K562 (cell line): ENCODE results near the gene SERPINH1. TPM values are rescaled to one million over a fixed set of nuclear protein-coding genes. Genes with fewer than 3 reads are reported as not detected.

ENCODE experiments used
- ATAC-seq: fragments of 200-7000 bp; cut with Tn5 transposase; 3 replicates; pipeline ENCODE4 v1.9.1; 2020; ENCODE audit warnings: moderate library complexity
- BruUV-seq: library from RNA; stranded (reverse); fragments of 400-500 nt; replicated peaks from 2 replicates; lab custom pipeline; 2021; lab: Mats Ljungman, UMichigan
- CTCF ChIA-PET: fragments of 300-600 bp; formaldehyde crosslinking; extraction: SDS; loops from one replicate; lab custom pipeline; 2021; ENCODE audit warnings: low intra/inter-chr PET ratio; lab: Yijun Ruan, JAX
- POLR2A ChIA-PET: fragments of 300-600, 350-650 bp; sonication (Branson Sonifier 250); formaldehyde crosslinking; extraction: SDS; loops from one replicate; lab custom pipeline; 2021; ENCODE audit warnings: antibody characterized with exemption, inconsistent platforms; lab: Yijun Ruan, JAX
- DNase-seq, 4 experiments: peaks; one replicate each; pipeline versions ENCODE4 v3.0.0 to v3.0.0-alpha.2; 2011 to 2018; ENCODE audit warnings: low spot score in 3 of 4, mixed read lengths in 3 of 4; ENCODE audit errors: extremely low read depth in 1 of 4
- FAIRE-seq: peaks from 2 replicates; lab custom pipeline; 2011; peaks lifted over from hg19 to GRCh38; lab: Jason Lieb, UNC
- H2AFZ ChIP-seq: 2 replicates; pipeline ENCODE4 v1.6.0; 2011; ENCODE audit warnings: low read depth, low read length, control low read depth, inconsistent platforms
- H3K27ac ChIP-seq: fragments of 200-600 bp; 3 replicates; pipeline ENCODE4 v1.8.0; 2011; ENCODE audit warnings: low read depth, mild to moderate bottlenecking, control low read depth, inconsistent platforms, low read length, moderate library complexity, mixed read lengths; ENCODE audit errors: extremely low read depth
- H3K27me3 ChIP-seq, 2 experiments: fragments of 300-600 bp in 1 of 2; 2 replicates in 1 of 2; 3 replicates in 1 of 2; pipeline versions ENCODE4 v1.6.0 to v1.8.0; 2011; ENCODE audit warnings: inconsistent platforms in 2 of 2, low read length in 2 of 2, mild to moderate bottlenecking in 1 of 2, mixed read lengths in 1 of 2, moderate library complexity in 1 of 2; ENCODE audit not compliant: control insufficient read depth in 2 of 2, insufficient read depth in 2 of 2
- H3K36me3 ChIP-seq: fragments of 300-600 bp; 3 replicates; pipeline ENCODE4 v1.8.0; 2011; ENCODE audit warnings: mild to moderate bottlenecking, low read length, inconsistent platforms; ENCODE audit not compliant: control insufficient read depth, insufficient read depth
- H3K4me1 ChIP-seq, 2 experiments: fragments of 200-600 bp in 1 of 2; replicated peaks in 1 of 2; 2 replicates in 1 of 2; 3 replicates in 1 of 2; pipeline versions ENCODE4 v1.5.1 to v1.8.0; 2011; ENCODE audit warnings: inconsistent platforms in 2 of 2, low read length in 2 of 2, mild to moderate bottlenecking in 1 of 2, mixed read lengths in 1 of 2, moderate library complexity in 1 of 2; ENCODE audit not compliant: control insufficient read depth in 2 of 2, insufficient read depth in 2 of 2
- H3K4me2 ChIP-seq: 2 replicates; pipeline ENCODE4 v1.6.1; 2011; ENCODE audit warnings: low read length, control low read depth, inconsistent platforms, mixed read lengths; ENCODE audit not compliant: insufficient read depth
- H3K4me3 ChIP-seq: fragments of 200-600 bp; sonication (generic), shearing (Covaris generic); 2 replicates; pipeline ENCODE4 v1.5.1; 2016; ENCODE audit warnings: control low read depth, inconsistent platforms
- H3K79me2 ChIP-seq: fragments of 200-600 bp; 3 replicates; pipeline ENCODE4 v1.8.0; 2011; ENCODE audit warnings: low read length, inconsistent platforms; ENCODE audit not compliant: control insufficient read depth, insufficient read depth
- H3K9ac ChIP-seq, 2 experiments: 2 replicates each; pipeline versions ENCODE4 v1.6.0 to v1.6.1; 2011; ENCODE audit warnings: low read depth in 2 of 2, low read length in 2 of 2, control low read depth in 1 of 2, inconsistent platforms in 1 of 2, mild to moderate bottlenecking in 1 of 2, mixed read lengths in 1 of 2; ENCODE audit not compliant: insufficient read depth in 1 of 2
- H3K9me1 ChIP-seq: one replicate; pipeline ENCODE4 v1.6.0; 2011; ENCODE audit warnings: inconsistent platforms, mild to moderate bottlenecking, low read length, moderate library complexity; ENCODE audit not compliant: control insufficient read depth, insufficient read depth
- H3K9me3 ChIP-seq: replicated peaks from 2 replicates; pipeline ENCODE4 v1.5.1; 2011; ENCODE audit warnings: low read depth, low read length, inconsistent platforms; ENCODE audit not compliant: control insufficient read depth, insufficient read depth
- H4K20me1 ChIP-seq: replicated peaks from 2 replicates; pipeline ENCODE4 v1.6.1; 2011; ENCODE audit warnings: low read length, inconsistent platforms, mixed read lengths; ENCODE audit not compliant: control insufficient read depth, insufficient read depth
- CEBPB ChIP-seq: fragments of 450-650 bp; IDR thresholded peaks from 2 replicates; pipeline ENCODE4 v1.6.1; 2016; ENCODE audit warnings: missing genetic modification characterization, missing compliant biosample characterization
- CEBPG ChIP-seq, 3 experiments: fragments of 200-800 bp in 1 of 3; sonication (Bioruptor generic) in 1 of 3; sonication (generic) in 1 of 3; formaldehyde crosslinking in 1 of 3; IDR thresholded peaks in 2 of 3; conservative IDR thresholded peaks in 1 of 3; 2 replicates each; pipeline versions ENCODE4 v1.6.1 to v1.8.0; 2016 to 2022; ENCODE audit warnings: missing compliant biosample characterization in 2 of 3, missing genetic modification characterization in 2 of 3, mild to moderate bottlenecking in 1 of 3, missing genetic modification reagents in 1 of 3
- CSDE1 ChIP-seq, 2 experiments: fragments of 450-650 bp; IDR thresholded peaks; 2 replicates each; pipeline ENCODE4 v1.6.1; 2016; ENCODE audit warnings: mild to moderate bottlenecking in 1 of 2
- DACH1 ChIP-seq: fragments of 450-650 bp; IDR thresholded peaks from 2 replicates; pipeline ENCODE4 v1.6.1; 2018; ENCODE audit not compliant: partially characterized antibody
- EP300 ChIP-seq: IDR thresholded peaks from 2 replicates; pipeline ENCODE4 v1.6.1; 2012; ENCODE audit warnings: low read length, improper control_type of control experiment
- PBX2 ChIP-seq, 2 experiments: IDR thresholded peaks in 1 of 2; conservative IDR thresholded peaks in 1 of 2; 2 replicates each; pipeline ENCODE4 v1.6.1; 2016; ENCODE audit warnings: low read depth in 2 of 2, mild to moderate bottlenecking in 1 of 2, missing compliant biosample characterization in 1 of 2, missing genetic modification characterization in 1 of 2, moderate library complexity in 1 of 2
- SREBF2 ChIP-seq: sonication (generic); formaldehyde crosslinking; IDR thresholded peaks from 2 replicates; pipeline ENCODE4 v1.4.0; 2020; ENCODE audit warnings: mild to moderate bottlenecking, missing genetic modification reagents
- SRSF1 ChIP-seq: fragments of 200-400 bp; formaldehyde crosslinking; IDR thresholded peaks from 2 replicates; pipeline ENCODE4 v1.6.1; 2017; ENCODE audit warnings: mild to moderate bottlenecking, low read depth, low read length, moderate library complexity
- TCFL5 ChIP-seq: fragments of 250-450 bp; sonication (Bioruptor Pico); conservative IDR thresholded peaks from 2 replicates; pipeline ENCODE4 v1.6.1; 2021; ENCODE audit warnings: mild to moderate bottlenecking, moderate library complexity, matching md5 sums
- XRCC5 ChIP-seq: fragments of 200-400 bp; formaldehyde crosslinking; IDR thresholded peaks from 2 replicates; pipeline ENCODE4 v1.6.1; 2017; ENCODE audit warnings: low read depth, mild to moderate bottlenecking, low read length
- ZBTB2 ChIP-seq: fragments of 450-650 bp; IDR thresholded peaks from 2 replicates; pipeline ENCODE4 v1.6.1; 2016; ENCODE audit warnings: antibody characterized with exemption
- ZBTB33 ChIP-seq: sonication (generic); formaldehyde crosslinking; IDR thresholded peaks from 2 replicates; pipeline ENCODE4 v1.8.1; 2023; ENCODE audit warnings: mild to moderate bottlenecking, missing genetic modification reagents
- ZNF121 ChIP-seq: sonication (generic); formaldehyde crosslinking; conservative IDR thresholded peaks from 2 replicates; pipeline ENCODE4 v1.8.0; 2022; ENCODE audit warnings: missing genetic modification reagents
- ZNF79 ChIP-seq: fragments of 250-450 bp; sonication (Bioruptor Pico); IDR thresholded peaks from 2 replicates; pipeline ENCODE4 v1.4.0; 2020; ENCODE audit warnings: low read depth, mild to moderate bottlenecking, moderate library complexity
- WGBS: fragments of 100-300 bp; shearing (Covaris generic); methylation state at CpG from one replicate; pipeline ENCODE4 v1.1.6; 2016; ENCODE audit warnings: low coverage, mixed read lengths; ENCODE audit not compliant: insufficient coverage; ENCODE audit errors: missing lambda C conversion rate; 5-methylcytosine and 5-hydroxymethylcytosine counted together
- in situ Hi-C: fragments of 300-500 bp; cut with MboI; formaldehyde crosslinking; loops from 4 replicates; pipeline ENCODE4 v1.15.0; 2018; ENCODE audit warnings: inconsistent platforms, mixed read lengths
- intact Hi-C: fragments of 100-400 bp; cut with micrococcal nuclease; formaldehyde crosslinking; loops from 2 replicates; pipeline ENCODE4 v1.14.2; 2022
- polyA plus RNA-seq, 8 experiments: library from polyadenylated mRNA; depleted of rRNA in 4 of 8; stranded (reverse) in 5 of 8; unstranded in 3 of 8; fragments of >200 nt; fragmentation: Nextera tagmentation in 2 of 8; fragmentation: Illumina TruSeq in 1 of 8; extraction: Ambion mirVana in 2 of 8; extraction: Trizol in 1 of 8; gene quantifications; 2 replicates each; pipeline versions ENCODE4 v1.2.1 to v1.2.3, GENCODE V29; 2011 to 2014; ENCODE audit warnings: inconsistent platforms in 1 of 8, missing spikeins in 1 of 8
- total RNA-seq, 7 experiments: library from RNA; depleted of rRNA in 6 of 7; stranded (reverse); fragments of >200 nt in 6 of 7; fragmentation: Illumina TruSeq in 2 of 7; extraction: Trizol in 2 of 7; gene quantifications; 2 replicates each; pipeline versions ENCODE4 v1.2.1 to v1.2.3, GENCODE V29; 2011 to 2021; ENCODE audit warnings: low replicate concordance in 1 of 7

SERPINH1 gene
- total and polyA plus RNA-seq, 9 of the 15 experiments (the other 6 are each of a cell fraction or from before 2014, with no cell fraction given) = 2.8 to 106 (median 67.9) TPM

- no peak for TF ChIP-seq ZBTB2
- peak; percentile 60; the same call in 1 of the 2 replicates for TF ChIP-seq ZBTB33 (CRISPR knock-in tag)
Measured at GRCh38 chr11:75543806-75544205, 18.2 kb upstream of the SERPINH1 start (continued).

GRCh38 chr11:75547177-75547576, 14.9 kb upstream of the SERPINH1 start:
- in situ Hi-C loops (loop anchor here (5.0 kb wide), 1 partner anchor 35 kb away; no protein-coding TSS in a partner anchor), intact Hi-C loops (loop anchor here (1.0 to 5.0 kb wide), 4 partner anchors 17 to 221 kb away; partner anchors contain the start of gene DGAT2)
- ChIA-PET CTCF (interaction anchor here (1.1 to 2.2 kb wide), 3 partner anchors 27 to 772 kb away, joined by 3 to 7 read pairs (median 3); no protein-coding TSS in a partner anchor), POLR2A (no interaction called here)
- no TSS peak for BruUV-seq
- ATAC-seq = no peak
- no peaks in the 10 kb centered on the region for H3K79me2 ChIP-seq
- H3K9ac ChIP-seq = no peak overlapping the region
- H4K20me1 ChIP-seq = no peaks in the 10 kb centered on the region
- FAIRE-seq = no peak
- H2AFZ ChIP-seq = peak overlapping the region; percentile 30; the same call in 1 of the 2 replicates
- no peak overlapping the region for H3K4me3 ChIP-seq
- H3K9me3 ChIP-seq = no peaks in the 10 kb centered on the region
- H3K36me3 ChIP-seq = no peaks in the 10 kb centered on the region
- 87% methylated on average over 1 of the region's 1 CpG for WGBS
- H3K4me1 ChIP-seq = peaks cover 13 to 16% of the 10 kb centered on the region in 2 experiments; a peak in 4 of 5 replicates
- peak in 1 of 4 experiments; percentile 20 for DNase-seq
- TF ChIP-seq EP300 = no peak
- no peak for TF ChIP-seq XRCC5
- peak; percentile 79 for TF ChIP-seq CEBPB (tag)
- no peak for TF ChIP-seq DACH1
- TF ChIP-seq CEBPG (CRISPR knock-in tag; IDR thresholded peaks at IDR 0.05) = no peak
- TF ChIP-seq CEBPG (tag; conservative IDR thresholded peaks at IDR 0.05 in 1 of 2, IDR thresholded peaks at IDR 0.05 in 1 of 2) = peak; percentile 52 to 57; a peak in 2 of 4 replicates
- no peak for TF ChIP-seq PBX2 (CRISPR knock-in tag; IDR thresholded peaks at IDR 0.05; ENCODE audit: low read depth)
- TF ChIP-seq PBX2 (tag; conservative IDR thresholded peaks at IDR 0.05; ENCODE audit: low read depth) = no peak
- TF ChIP-seq TCFL5 (CRISPR knock-in tag) = no peak
- no peak for TF ChIP-seq SREBF2
- no peak for TF ChIP-seq ZNF121 (CRISPR knock-in tag)
- TF ChIP-seq SRSF1 = no peak
- TF ChIP-seq ZNF79 = no peak
- no peak for TF ChIP-seq CSDE1 (IDR thresholded peaks at IDR 0.05)
- no peaks in the 10 kb centered on the region for H3K9me1 ChIP-seq
- no peak overlapping the region for H3K4me2 ChIP-seq
- no peak overlapping the region for H3K27ac ChIP-seq
- no peaks in the 10 kb centered on the region for H3K27me3 ChIP-seq
